ENCODE measurements around the gene STAT5A. TPM values are rescaled to one million over a fixed set of nuclear protein-coding genes. Genes with fewer than 3 reads are reported as not detected.

Gene STAT5A
- total RNA-seq, 4 donors from 2014 or later = 32.1 to 56.0 (median 45.6) TPM

GRCh38 chr17:42312285-42313130 is 24.2 kb downstream of the STAT5A start:
- 25% methylated on average over 15 of the region's 54 CpGs for WGBS
- H3K36me3 ChIP-seq = peaks cover 80% of the 10 kb centered on the region

GRCh38 chr17:42313389-42313772 is 25.1 kb downstream of the STAT5A start:
- peaks cover 79% of the 10 kb centered on the region for H3K36me3 ChIP-seq
- H3K4me1 ChIP-seq = peaks cover 39% of the 10 kb centered on the region
- H3K9me3 ChIP-seq = no peaks in the 10 kb centered on the region
- H3K4me3 ChIP-seq = no peak overlapping the region
- peak overlapping the region; percentile 41 for H3K27ac ChIP-seq
- DNase-seq (ENCODE audit: low spot score in 2 of 2) = no peak
- TF ChIP-seq POLR2AphosphoS5 (IDR thresholded peaks at IDR 0.05) (no peak), EP300 (IDR thresholded peaks at IDR 0.05) (no peak), CTCF (IDR thresholded peaks at IDR 0.05) (no peak), POLR2A (IDR thresholded peaks at IDR 0.05) (no peak)
- 80% methylated on average over 4 of the region's 4 CpGs for WGBS
- no peaks in the 10 kb centered on the region for H3K27me3 ChIP-seq

More at GRCh38 chr17:42312285-42313130, 24.2 kb downstream of the STAT5A start:
- peak; percentile 88 to 94 for DNase-seq (ENCODE audit: low spot score in 2 of 2)
- Histone ChIP-seq H3K9me3 (no peaks in the 10 kb centered on the region), H3K4me1 (peaks cover 39% of the 10 kb centered on the region), H3K27ac (peak overlapping the region; percentile 81), H3K4me3 (peak overlapping the region; percentile 32), H3K27me3 (no peaks in the 10 kb centered on the region)
- peak in 1 of 3 donors; percentile 73 for TF ChIP-seq POLR2AphosphoS5 (IDR thresholded peaks at IDR 0.05)
- TF ChIP-seq EP300 (IDR thresholded peaks at IDR 0.05) = no peak
- no peak for TF ChIP-seq POLR2A (IDR thresholded peaks at IDR 0.05)
- peak; percentile 16 to 68 for TF ChIP-seq CTCF (IDR thresholded peaks at IDR 0.05)

GRCh38 chr17:42313773-42314566 is 25.7 kb downstream of the STAT5A start:
- H3K4me3 ChIP-seq = no peak overlapping the region
- H3K27ac ChIP-seq = peak overlapping the region; percentile 41
- TF ChIP-seq POLR2A (IDR thresholded peaks at IDR 0.05) = no peak
- no peaks in the 10 kb centered on the region for H3K9me3 ChIP-seq
- no peaks in the 10 kb centered on the region for H3K27me3 ChIP-seq
- 67% methylated on average over 10 of the region's 14 CpGs for WGBS
- H3K4me1 ChIP-seq = peaks cover 39% of the 10 kb centered on the region
- peaks cover 79% of the 10 kb centered on the region for H3K36me3 ChIP-seq
- DNase-seq (ENCODE audit: low spot score in 2 of 2) = no peak

GRCh38 chr17:42315402-42316156 is 27.3 kb downstream of the STAT5A start:
- Histone ChIP-seq H3K27ac (no peak overlapping the region), H3K27me3 (no peaks in the 10 kb centered on the region), H3K36me3 (peaks cover 80% of the 10 kb centered on the region), H3K9me3 (no peaks in the 10 kb centered on the region), H3K4me1 (peaks cover 37% of the 10 kb centered on the region), H3K4me3 (no peak overlapping the region)
- TF ChIP-seq POLR2A (IDR thresholded peaks at IDR 0.05) = no peak
- no peak for TF ChIP-seq CTCF (IDR thresholded peaks at IDR 0.05)
- no peak for TF ChIP-seq EP300 (IDR thresholded peaks at IDR 0.05)
- no peak for TF ChIP-seq POLR2AphosphoS5 (IDR thresholded peaks at IDR 0.05)
- DNase-seq (ENCODE audit: low spot score in 2 of 2) = no peak
- WGBS = 81% methylated on average over 10 of the region's 10 CpGs

GRCh38 chr17:42316755-42317154 is 28.5 kb downstream of the STAT5A start:
- Histone ChIP-seq H3K9me3 (no peaks in the 10 kb centered on the region), H3K36me3 (peaks cover 89% of the 10 kb centered on the region), H3K4me3 (no peak overlapping the region), H3K27ac (no peak overlapping the region), H3K4me1 (peaks cover 26% of the 10 kb centered on the region), H3K27me3 (no peaks in the 10 kb centered on the region)
- WGBS = 86% methylated on average over 4 of the region's 4 CpGs
- DNase-seq (ENCODE audit: low spot score in 2 of 2) = no peak
- TF ChIP-seq CTCF (IDR thresholded peaks at IDR 0.05) = no peak
- no peak for TF ChIP-seq EP300 (IDR thresholded peaks at IDR 0.05)
- no peak for TF ChIP-seq POLR2AphosphoS5 (IDR thresholded peaks at IDR 0.05)
- TF ChIP-seq POLR2A (IDR thresholded peaks at IDR 0.05) = no peak
